Fibroblast of skin of scalp (primary cell): Measurements from ENCODE around the gene TCF19.

Experiments
- DNase-seq: peaks from one replicate; pipeline ENCODE4 v3.0.0-alpha.2; 2013

Gene TCF19

GRCh38 chr6:31128093-31128676 lies 30.2 kb upstream of the TCF19 start:
- DNase-seq, result peak; percentile 34

- no peak for DNase-seq
Observed at GRCh38 chr6:31129130-31129529, 29.3 kb upstream of the TCF19 start.

- no peak for DNase-seq
Observed at GRCh38 chr6:31130751-31131150, 27.6 kb upstream of the TCF19 start.

GRCh38 chr6:31131595-31131994 lies 26.8 kb upstream of the TCF19 start:
- DNase-seq, result no peak

- DNase-seq, result no peak
Observed at GRCh38 chr6:31132806-31133205, 25.6 kb upstream of the TCF19 start.

GRCh38 chr6:31135710-31136109 lies 22.7 kb upstream of the TCF19 start:
- DNase-seq, result no peak

- no peak for DNase-seq
Observed at GRCh38 chr6:31138982-31139381, 19.4 kb upstream of the TCF19 start, which contains the start of gene PSORS1C2. Gene PSORS1C2, minus strand, starts transcription at chr6:31139066. Its CDS starts 40 bp downstream, at chr6:31139026.

- DNase-seq, result peak; percentile 93
Observed at GRCh38 chr6:31139599-31139998, 18.8 kb upstream of the TCF19 start.

- DNase-seq, result no peak
Observed at GRCh38 chr6:31140643-31141042, 17.7 kb upstream of the TCF19 start.

- no peak for DNase-seq
Observed at GRCh38 chr6:31142361-31142761, 16.0 kb upstream of the TCF19 start.

GRCh38 chr6:31143148-31143547 lies 15.2 kb upstream of the TCF19 start:
- DNase-seq, result peak; percentile 70

- no peak for DNase-seq
Observed at GRCh38 chr6:31144296-31144969, 14.0 kb upstream of the TCF19 start.

- no peak for DNase-seq
Observed at GRCh38 chr6:31144970-31145340, 13.4 kb upstream of the TCF19 start.

GRCh38 chr6:31145386-31145785 lies 13.0 kb upstream of the TCF19 start:
- DNase-seq, result no peak

- DNase-seq, result no peak
Observed at GRCh38 chr6:31149827-31150447, 8.5 kb upstream of the TCF19 start.

- no peak for DNase-seq
Observed at GRCh38 chr6:31152781-31153180, 5.6 kb upstream of the TCF19 start.

GRCh38 chr6:31154436-31154835 lies 4.0 kb upstream of the TCF19 start:
- no peak for DNase-seq

- DNase-seq, result no peak
Observed at GRCh38 chr6:31156641-31157040, 1.7 kb upstream of the TCF19 start.

- no peak for DNase-seq
Observed at GRCh38 chr6:31157513-31158139, 763 bp upstream of the TCF19 start, which contains the start of gene CCHCR1. Gene CCHCR1, minus strand, starts transcription at chr6:31157802. Its CDS starts 202 bp downstream, at chr6:31157600.

- DNase-seq, result no peak
Observed at GRCh38 chr6:31158863-31159855, 770 bp downstream of the TCF19 start.

GRCh38 chr6:31161216-31162126 lies 3.1 kb downstream of the TCF19 start:
- no peak for DNase-seq
